GM21717 (cell line): ENCODE results near the gene INPP5A.

Source experiments
- ATAC-seq: cut with Tn5 transposase; IDR thresholded peaks from one replicate; pipeline ENCODE4 v1.9.1; 2021; ENCODE audit warnings: mild to moderate bottlenecking, moderate library complexity; ENCODE audit not compliant: unreplicated experiment

Gene INPP5A

GRCh38 chr10:132641966-132642731 lies 104.6 kb downstream of the INPP5A start:
- no peak for ATAC-seq

DNA sequence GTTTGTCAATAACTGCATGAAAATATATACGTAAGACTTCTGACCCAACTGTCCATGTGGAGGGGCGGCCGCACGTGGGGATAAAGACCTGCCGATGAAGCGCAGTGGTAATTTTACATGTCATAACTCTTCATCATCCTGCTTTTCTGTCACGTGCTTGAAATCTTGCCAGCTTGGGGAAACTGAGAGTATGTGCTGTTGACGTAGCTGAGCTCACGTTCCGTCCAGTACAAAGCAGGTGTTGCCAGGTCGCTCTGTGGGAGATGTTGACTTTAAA lies 105.1 kb downstream of the INPP5A start:
- no peak for ATAC-seq

GRCh38 chr10:132643709-132644526 lies 106.3 kb downstream of the INPP5A start:
- no peak for ATAC-seq

DNA sequence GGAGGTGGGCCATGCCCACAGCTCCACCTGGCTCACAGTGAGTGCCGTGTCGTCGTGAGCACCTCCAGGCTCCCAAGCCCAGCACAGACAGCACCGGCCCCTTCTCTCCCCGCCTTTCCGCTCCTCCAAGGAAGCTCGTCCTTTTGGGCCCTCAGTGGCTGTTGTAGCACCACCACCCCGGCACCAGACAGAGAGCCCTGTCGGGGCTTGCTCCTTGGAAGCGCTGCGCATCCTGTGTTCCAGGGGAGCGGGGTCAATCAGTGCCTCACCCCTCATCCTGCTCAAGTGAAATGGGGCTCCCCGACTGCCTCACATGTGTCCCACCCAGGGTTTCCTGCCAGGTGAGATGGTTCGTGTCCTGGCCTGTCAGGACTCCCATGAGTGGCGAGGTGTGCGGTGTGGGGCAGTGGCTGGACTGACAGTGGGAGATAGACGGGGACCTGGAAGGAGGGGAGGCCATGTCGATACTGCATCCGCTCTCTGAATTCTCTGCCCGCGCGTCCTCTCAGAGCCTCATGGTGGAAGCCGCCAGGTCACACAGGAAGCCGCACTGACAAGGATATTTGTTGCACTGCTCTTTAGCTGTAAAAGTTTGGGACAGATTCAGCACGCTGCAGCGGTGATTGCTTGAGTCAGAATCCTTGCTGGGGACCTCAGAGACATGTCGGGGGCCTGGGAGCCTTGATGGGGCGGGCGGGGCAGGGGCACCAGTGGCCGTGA lies 107.1 kb downstream of the INPP5A start:
- ATAC-seq, result no peak

DNA sequence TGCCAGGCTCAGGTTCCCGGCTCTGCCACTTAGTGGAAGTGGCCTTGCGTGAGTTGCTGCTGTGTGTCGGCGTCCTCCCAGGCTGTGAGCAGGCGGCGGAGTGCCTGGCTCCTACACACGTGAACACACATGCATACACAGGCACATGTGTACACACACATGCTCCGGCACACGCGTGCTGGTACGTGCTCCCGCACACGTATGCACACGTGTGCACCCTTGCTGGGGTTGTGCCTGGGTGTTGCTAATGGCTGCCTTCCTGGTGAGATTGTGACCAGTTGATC lies 107.6 kb downstream of the INPP5A start:
- no peak for ATAC-seq

DNA sequence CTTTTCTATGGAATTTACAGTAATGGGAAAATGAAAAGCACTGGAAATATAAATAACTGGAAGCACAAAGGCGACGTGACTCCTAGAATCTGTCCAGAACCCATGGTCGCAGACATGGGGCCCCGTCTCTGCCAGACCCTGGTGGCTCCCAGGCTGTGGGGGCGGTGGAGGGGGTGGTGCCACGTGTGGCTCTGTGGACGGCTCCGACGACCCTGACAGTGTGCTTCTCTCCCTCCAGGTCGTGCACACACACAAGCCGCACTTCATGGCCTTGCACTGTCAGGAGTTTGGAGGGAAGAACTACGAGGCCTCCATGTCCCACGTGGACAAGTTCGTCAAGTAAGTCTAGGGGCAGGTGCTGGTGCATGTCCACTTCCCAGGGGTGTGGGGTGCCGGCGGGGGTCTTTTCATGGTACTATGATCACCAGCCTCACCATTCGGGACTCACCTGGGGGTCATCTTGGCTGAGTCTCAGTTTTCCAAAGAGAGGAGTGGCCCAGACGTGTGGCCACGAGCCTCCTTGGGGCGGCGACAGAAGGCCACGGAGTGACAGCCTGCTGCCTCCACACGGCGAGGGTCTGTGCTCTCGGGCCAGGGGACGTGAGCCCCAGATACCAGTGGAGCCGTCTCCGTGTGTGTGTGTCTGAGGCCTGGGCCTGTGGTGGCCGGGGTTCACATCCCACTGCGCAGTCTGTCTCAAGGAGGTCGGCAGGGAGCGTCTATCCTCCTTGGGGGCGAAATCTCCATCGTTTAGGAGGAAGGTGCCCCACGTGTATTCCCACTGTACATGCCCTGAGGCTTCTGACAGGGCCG lies 108.2 kb downstream of the INPP5A start:
- ATAC-seq, result no peak

- no peak for ATAC-seq
Measured at GRCh38 chr10:132646443-132647097, 109.0 kb downstream of the INPP5A start.

- no peak for ATAC-seq
Measured at GRCh38 chr10:132647424-132647823, 109.8 kb downstream of the INPP5A start.

DNA sequence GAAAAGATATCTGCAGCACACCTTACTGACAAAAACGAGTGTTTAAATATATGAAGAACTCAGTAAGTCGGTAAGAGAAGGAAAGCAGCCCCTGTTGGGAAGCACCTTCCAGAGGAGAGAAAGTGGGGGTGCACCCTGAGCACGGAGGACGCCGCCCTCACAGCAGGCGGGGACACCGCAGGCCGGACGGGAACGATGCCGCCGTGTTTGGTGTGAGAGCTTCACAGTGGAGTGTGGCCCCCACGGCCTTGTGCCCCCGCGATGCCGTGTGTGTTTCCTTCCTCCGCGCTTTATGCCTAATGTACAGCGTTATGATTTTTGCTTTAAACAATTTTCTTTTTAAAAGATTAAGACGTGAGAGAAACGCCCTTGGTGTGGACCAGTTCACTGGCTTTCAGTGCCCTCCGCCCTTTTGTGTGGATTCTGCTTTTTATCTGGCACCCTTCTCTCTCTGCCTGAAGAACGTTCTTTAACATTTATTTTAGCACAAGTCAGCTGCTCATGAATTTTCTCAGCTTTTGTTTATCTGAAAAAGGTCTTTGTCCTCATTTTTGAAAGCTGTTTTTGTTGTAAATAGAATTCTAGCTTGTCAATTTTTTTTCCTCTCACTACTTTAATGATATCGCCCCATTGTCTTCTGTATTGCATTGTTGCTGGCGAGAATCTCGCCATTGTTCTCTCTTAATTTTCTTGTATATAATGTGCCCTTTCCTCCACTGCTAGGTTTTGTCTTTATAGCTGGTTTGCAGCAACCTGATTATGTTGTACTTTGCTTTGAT lies 110.7 kb downstream of the INPP5A start:
- ATAC-seq, result no peak

GRCh38 chr10:132648851-132649528 lies 111.4 kb downstream of the INPP5A start:
- no peak for ATAC-seq

GRCh38 chr10:132649651-132650360 lies 112.2 kb downstream of the INPP5A start:
- no peak for ATAC-seq

DNA sequence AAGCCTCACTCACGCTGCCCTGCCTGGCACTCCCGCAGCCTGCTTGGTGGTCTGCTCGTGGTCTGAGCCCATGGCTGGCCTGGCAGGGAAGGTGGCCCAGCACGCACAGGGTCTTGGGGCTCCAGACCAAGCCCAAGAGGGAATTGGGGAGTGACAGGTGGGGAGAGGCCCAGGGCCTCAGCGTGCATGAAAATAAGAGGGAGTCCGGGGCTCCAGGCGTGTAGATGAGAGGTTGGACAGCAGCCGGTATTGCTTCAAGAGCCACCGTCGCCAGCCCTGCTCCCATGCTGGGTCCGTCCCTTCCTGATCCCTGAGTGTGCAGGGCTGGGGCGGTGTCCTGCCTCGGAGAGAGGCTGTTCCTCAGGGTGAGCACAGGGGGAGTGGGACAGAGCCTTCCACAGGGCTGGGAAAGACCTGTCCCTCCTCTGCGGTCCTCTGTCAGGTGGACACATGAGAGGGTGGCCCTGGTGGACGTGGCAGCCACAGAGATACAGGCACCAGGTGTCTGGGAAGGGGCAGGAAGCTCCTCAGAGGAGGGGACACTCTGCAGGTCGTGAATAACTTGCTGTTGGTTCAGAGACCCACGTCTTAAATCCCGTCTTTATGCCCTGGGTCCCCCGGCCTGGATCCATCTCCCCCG lies 113.1 kb downstream of the INPP5A start:
- no peak for ATAC-seq

DNA sequence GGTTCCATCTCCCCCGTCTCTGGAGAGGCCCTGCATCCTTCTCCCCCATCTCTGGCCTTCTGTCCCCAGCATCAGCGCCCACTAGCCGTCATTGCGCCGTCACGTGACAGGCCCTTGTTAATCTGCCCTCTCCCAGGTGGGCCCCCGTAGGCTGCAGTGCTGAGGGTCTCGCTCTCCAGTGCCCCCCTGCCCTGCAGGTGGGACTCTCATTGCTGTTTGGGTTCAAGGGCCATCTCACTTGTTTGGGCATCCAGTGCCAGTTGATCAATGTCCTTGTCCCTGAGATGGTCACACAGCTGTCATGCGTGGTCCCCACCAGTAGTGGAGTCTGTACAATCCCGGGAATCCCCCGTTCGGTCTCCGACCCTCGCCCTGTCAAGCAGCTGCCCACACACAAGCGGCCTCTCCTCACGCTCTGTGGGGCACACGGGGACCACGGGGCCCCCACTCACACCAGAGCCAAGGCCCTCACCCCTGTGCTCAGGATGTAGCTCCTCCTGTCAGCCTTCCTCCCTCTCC lies 114.0 kb downstream of the INPP5A start:
- no peak for ATAC-seq

DNA sequence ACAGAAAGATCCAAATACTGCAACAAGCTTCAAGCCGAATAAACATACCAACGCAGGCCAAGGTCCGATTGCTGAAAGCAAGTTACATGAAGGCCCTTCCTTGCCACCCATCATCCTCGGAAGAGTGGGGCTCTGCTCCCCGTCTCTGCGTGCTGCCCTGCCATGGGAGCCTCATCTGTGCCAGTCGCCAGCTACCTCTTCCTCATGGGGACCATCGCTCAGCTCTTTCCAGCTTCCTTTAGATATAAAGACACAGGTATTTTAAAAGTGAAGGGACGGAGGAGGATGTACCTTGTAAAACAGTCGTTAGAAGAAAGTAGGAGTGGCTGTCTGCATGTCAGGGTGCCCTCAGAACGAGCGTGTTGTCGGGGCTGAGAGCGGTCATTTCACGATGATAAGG lies 114.9 kb downstream of the INPP5A start:
- no peak for ATAC-seq

DNA sequence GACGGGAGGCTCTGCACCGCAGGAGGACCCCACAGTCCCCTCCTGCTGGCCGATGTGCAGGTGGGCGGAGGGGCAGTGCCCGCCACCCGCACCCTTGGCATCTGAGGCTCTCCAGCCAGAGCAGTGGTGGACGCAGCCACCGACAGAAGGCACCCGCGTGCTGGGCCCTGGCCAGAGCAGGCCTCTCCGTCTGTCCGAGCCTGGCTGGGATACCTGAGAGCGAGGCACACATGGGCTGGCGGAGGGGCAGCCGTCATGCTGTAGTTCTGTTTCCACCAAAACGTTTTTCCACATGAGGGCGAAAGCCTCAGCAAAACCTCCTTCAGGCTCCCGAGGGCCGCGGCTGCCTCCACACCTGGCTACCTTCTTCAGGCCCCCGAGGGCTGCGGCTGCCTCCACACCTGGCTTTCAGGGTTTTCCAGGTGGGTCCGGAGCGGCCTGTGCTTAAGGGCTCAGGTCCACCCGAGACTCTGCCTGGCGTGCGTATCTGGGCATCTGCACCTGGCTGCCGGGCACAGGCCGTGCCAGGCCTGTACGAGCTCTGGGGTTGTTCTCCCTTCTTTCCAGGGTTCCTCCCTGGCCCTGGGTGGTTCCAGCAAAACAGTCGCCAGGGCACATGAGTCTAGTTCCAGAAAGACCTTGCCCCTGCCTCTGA lies 115.5 kb downstream of the INPP5A start:
- ATAC-seq, result no peak

DNA sequence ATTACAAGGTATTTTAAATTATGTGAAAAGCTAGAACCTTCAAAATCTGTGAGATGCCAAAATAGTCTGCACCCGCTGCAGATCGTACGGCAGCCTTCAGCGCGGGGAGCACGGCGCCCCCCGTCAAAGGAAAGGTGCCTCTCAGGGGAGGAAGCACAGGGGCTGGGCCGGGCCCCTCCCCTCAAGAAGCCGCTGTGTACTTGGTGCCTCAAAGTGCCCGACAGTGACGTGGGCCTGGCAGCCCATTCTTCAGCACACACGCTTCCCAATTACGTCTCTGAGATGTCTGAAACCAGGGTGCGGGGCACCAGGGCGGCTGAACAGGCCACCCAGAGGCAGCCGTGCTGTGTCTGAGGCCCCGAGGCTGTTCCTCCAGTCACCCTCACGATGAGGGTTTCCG lies 116.1 kb downstream of the INPP5A start:
- ATAC-seq, result no peak

- ATAC-seq, result no peak
Measured at GRCh38 chr10:132654121-132654571, 116.6 kb downstream of the INPP5A start.
